T-helper 1 cell treated with Interleukin-12 subunit alpha and Interleukin-12 subunit beta and Interleukin-4 antibody, amounts not matched to agents 30 ng/mL and 1 ng/mL, for 36 hours (primary cell): ENCODE measurements around the gene SIRPG. TPM values are rescaled to one million over a fixed set of nuclear protein-coding genes. Genes with fewer than 3 reads are reported as not detected.

Source experiments
- intact Hi-C: fragments of 100-400 bp; cut with micrococcal nuclease; formaldehyde crosslinking; loops from one replicate; pipeline ENCODE4 v1.15.1; 2024
- total RNA-seq: library from RNA; stranded (reverse); gene quantifications from 2 replicates; pipeline ENCODE4 v1.2.3, GENCODE V29; 2022

The SIRPG gene
- total RNA-seq, 1 donor from 2014 or later = 70.5 TPM

- intact Hi-C loops = no loop called here
Measured at GRCh38 chr20:1673424-1673823, 15.8 kb upstream of the SIRPG start.

- intact Hi-C loops = loop anchor here (1.0 kb wide), 2 partner anchors 8 to 15 kb away; partner anchors contain the start of gene SIRPG
Measured at GRCh38 chr20:1672728-1673127, 15.1 kb upstream of the SIRPG start.

- intact Hi-C loops = loop anchor here (1.0 kb wide), 2 partner anchors 8 to 15 kb away; partner anchors contain the start of gene SIRPG
Measured at GRCh38 chr20:1671891-1672669, 14.5 kb upstream of the SIRPG start.

DNA sequence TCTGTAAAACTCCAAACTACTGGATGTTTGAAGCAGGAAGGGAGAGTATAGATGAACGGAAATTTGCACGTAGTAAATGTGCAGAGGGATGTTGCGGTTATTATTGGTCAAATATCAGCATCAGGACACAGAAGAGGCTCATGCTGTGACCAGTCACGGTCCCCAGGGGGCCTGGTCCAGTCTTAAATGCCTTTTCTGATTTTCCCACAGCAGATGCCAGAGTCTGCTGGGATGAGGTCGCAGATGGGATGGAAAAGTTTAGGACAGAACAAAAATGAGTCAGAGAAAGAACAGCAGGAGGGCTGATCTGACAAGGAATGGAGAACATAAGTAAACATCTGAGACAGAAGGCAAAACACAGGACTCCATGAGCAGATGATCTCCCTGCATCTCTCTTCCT is 11.7 kb upstream of the SIRPG start:
- intact Hi-C loops = no loop called here

DNA sequence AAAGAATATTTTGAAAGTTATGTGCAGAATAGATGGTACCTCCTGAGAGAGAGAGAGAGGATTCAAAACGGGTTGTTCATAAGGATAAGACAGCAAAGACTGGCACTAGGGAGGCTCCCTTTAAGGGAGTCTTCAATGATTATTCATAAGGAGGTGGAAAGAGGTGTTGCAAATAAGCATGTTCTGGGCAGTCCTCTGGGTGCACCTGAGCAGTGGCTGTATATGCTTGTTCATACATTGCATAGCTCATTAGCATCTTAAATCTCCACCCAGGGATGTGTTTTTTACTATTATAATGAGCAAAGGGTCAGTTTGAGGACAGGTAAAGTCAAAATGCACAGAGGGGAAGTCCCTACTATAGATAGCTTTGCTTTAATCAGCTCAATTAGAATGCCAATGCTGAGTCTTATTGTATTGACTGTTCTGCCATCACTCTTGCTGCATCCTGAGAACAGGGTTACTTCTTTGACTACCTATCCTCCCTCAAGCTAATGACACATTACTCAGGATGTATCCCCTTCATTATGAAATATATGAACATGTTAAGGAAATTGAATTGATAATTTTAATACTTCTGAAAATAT is 10.0 kb upstream of the SIRPG start:
- intact Hi-C loops = no loop called here

GRCh38 chr20:1666802-1667201 is 9.2 kb upstream of the SIRPG start:
- intact Hi-C loops = no loop called here

GRCh38 chr20:1665345-1665744 is 7.8 kb upstream of the SIRPG start:
- intact Hi-C loops = no loop called here

GRCh38 chr20:1664911-1665310 is 7.3 kb upstream of the SIRPG start:
- intact Hi-C loops = loop anchor here (1.0 to 5.0 kb wide), 2 partner anchors 7 to 438 kb away; partner anchors contain the start of gene RAD21L1

DNA sequence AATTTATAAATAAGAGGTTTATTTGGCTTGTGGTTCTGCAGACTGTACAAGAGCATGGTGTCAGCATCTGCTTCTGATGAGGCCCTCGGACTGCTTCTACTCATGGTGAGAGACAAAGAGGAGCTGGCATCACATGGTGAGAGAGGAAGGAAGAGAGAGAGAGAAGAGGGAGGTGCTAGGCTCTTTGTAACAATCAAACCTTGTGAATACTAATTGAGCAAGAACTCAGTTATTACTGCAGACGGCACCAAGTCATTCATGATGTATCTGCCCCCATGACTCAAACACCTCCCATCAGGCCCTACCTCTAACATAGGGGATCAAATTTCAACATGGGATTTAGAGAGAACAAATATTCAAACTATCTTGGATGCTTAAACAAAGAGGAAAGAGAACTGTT is 6.3 kb upstream of the SIRPG start:
- intact Hi-C loops = loop anchor here (1.0 to 5.0 kb wide), 2 partner anchors 8 to 437 kb away; partner anchors contain the start of gene RAD21L1

GRCh38 chr20:1661542-1662299 is 4.1 kb upstream of the SIRPG start:
- intact Hi-C loops = loop anchor here (2.0 to 5.0 kb wide), 3 partner anchors 23 to 434 kb away; partner anchors contain the start of gene RAD21L1

- intact Hi-C loops = loop anchor here (1.0 to 5.0 kb wide), 6 partner anchors 8 to 433 kb away; partner anchors contain the start of gene RAD21L1
Measured at GRCh38 chr20:1660246-1660645, 2.7 kb upstream of the SIRPG start.

- intact Hi-C loops = loop anchor here (1.0 to 10.0 kb wide), 7 partner anchors 15 to 822 kb away; partner anchors contain the start of genes FAM110A, NSFL1C, SIRPB1 and STK35
Measured at GRCh38 chr20:1656844-1657243, 735 bp downstream of the SIRPG start.

DNA sequence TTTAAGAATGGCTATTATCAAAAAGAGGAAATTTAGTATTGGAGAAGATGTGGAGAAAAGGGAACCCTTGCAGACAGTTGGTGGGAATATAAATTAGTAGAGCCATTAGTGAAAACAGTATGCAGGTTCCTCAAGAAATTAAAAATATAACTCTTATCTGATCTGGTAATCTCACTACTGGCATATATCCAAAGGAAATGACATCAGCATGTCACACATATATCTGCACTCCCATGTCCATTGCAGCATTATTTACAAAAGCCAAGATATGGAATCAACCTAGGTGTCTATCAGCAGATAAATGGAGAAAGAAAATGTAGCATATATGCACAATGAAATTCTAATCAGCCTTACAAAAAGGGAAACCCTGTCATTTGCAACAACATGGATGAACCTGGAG is 2.6 kb downstream of the SIRPG start:
- intact Hi-C loops = loop anchor here (1.0 to 10.0 kb wide), 4 partner anchors 23 to 820 kb away; partner anchors contain the start of genes FAM110A and STK35

DNA sequence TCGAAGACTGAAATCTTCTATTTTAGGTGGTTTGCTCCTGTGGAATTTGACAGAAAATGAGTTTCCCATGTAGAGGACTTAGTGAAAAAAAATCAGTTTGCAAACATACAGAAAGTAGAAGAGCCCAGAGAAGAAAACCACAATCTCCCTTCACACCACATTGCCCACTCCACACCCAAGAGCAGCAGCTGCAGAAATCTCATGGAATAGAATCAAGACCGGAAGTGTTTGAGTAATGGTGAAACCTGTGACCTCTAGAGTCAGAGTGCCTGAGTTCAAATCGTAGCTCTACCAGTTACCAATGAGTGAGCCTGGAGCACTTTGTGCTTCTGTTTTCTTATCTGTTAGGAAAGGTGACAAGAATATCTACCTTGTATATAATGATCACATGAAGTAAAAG is 4.6 kb downstream of the SIRPG start:
- intact Hi-C loops = loop anchor here (1.0 to 10.0 kb wide), 4 partner anchors 7 to 818 kb away; partner anchors contain the start of genes FAM110A and STK35

- intact Hi-C loops = loop anchor here (1.0 to 10.0 kb wide), 4 partner anchors 8 to 817 kb away; partner anchors contain the start of genes FAM110A and STK35
Measured at GRCh38 chr20:1652104-1652503, 5.5 kb downstream of the SIRPG start.

DNA sequence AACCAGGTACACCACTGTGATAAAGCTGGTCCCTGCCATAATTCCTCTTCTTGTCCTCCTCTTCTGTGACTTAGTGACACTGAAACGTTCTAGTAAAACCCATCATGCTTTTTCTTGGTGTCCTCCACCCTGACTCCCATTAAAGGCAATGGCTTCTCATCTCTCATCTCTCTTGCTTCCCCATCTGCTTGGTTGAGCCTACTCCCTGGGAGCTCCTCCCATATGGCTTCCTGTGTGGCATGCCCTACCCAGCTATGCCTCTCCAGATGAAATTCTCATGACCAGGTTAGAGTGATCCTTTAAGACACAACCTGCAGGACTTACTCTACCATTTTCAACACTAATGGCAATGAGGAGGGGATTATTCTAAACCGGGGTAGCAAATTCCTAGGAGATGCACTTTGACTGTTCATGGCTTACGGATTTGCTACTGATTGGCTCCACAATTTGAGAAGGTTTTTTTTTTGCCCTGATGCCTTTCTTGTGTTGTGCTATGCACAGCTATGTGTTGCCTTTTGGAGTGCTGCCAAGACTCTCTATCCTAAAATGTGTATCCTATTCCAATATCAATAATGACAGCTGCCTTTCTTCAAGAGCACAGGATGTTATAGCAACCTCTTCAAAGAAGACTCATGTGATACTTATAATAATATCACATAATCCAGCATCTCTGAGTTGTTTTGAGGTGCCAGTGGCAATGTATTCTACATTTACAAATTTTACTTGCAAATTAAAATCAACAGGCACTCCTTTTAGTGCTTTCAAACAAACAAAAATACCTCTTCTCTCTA is 6.1 kb downstream of the SIRPG start:
- intact Hi-C loops = loop anchor here (1.0 to 10.0 kb wide), 4 partner anchors 9 to 817 kb away; partner anchors contain the start of genes FAM110A and STK35

DNA sequence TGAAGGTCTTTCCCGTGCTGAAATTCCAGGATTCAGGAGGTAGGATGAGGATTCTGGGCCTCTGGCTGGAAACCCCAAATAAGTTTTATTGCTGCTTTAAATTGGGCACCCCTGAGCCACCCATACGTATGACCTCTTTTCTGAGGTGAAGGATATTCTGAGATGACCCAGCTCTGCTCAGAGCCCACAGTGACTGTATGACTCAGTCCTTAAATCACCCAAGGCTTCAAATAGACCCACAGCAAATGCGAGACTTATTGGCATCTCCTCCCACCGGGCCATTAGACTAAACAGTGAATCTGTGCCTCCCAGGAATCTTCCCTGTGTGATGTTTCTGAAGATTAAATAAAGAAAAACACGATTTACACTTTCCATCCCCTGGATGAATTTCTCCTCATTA is 9.5 kb downstream of the SIRPG start:
- intact Hi-C loops = no loop called here

GRCh38 chr20:1646975-1647431 is 10.6 kb downstream of the SIRPG start:
- intact Hi-C loops = no loop called here

DNA sequence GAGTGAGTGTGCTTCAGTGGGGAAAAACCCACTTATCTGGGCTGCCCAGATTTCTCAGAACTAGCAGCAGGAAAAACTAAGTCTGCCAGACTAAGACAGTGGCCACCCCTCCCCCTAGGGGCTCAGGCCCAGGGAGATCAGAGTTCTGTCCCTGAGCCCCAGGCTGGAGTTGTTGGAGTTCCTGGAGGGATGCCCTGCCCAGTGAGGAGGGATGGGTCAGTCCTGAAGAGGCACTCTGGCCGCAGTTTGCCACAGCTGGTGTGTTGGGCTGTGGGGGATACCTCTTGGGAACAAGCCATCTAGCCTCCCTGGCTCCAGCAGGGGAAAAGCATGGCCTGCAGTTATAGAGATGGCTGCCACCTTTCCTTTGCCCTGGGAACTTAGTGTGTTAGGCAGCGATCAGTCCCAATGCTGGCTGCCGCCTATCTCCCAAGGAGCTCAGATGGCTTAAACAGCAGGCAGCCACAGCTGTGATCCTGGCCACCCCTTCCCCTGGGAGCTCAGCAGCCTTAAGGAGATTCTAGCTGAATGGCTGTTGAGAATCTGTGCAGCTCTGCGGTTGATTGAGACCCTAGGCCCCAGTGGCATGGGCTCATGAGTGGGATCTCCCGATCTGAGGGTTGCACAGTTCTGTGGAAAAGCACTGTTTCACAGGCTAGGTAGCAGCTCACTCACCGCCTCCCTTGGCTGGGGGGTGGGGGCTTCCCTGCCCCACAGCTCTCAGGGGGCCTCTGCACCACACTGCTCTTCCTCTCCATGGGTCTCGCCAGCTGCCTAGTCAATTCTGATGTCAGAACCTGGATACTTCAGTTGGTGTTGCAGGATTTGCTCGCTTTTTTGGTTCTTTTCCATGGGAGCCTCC is 13.2 kb downstream of the SIRPG start:
- intact Hi-C loops = no loop called here
